H9 (cell line): ENCODE results near the gene DNAJB4. TPM values are rescaled to one million over a fixed set of nuclear protein-coding genes. Genes with fewer than 3 reads are reported as not detected.
"Not testable (repeated sequence)": the region's sequence is repeated elsewhere in the genome, so short reads cannot be mapped to it uniquely, and the experiment has no call there.

Experiments used
- DNase-seq: peaks from one replicate; pipeline ENCODE4 v3.0.0-alpha.2; 2017
- H2AFZ ChIP-seq: one replicate; pipeline ENCODE4 v1.6.1; 2013; ENCODE audit warnings: mild to moderate bottlenecking, low read length, control low read depth, moderate library complexity
- H2AK5ac ChIP-seq: 2 replicates; pipeline ENCODE4 v1.6.1; 2013; ENCODE audit warnings: low read length, control low read depth, mixed read lengths; ENCODE audit not compliant: insufficient read length
- H2BK120ac ChIP-seq: one replicate; pipeline ENCODE4 v1.6.1; 2013; ENCODE audit warnings: low read depth, mild to moderate bottlenecking, low read length, control low read depth, inconsistent platforms; ENCODE audit not compliant: poor library complexity, severe bottlenecking
- H2BK12ac ChIP-seq: 2 replicates; pipeline ENCODE4 v1.6.1; 2013; ENCODE audit warnings: low read length, control low read depth, mixed read lengths, low read depth; ENCODE audit not compliant: insufficient read length
- H2BK15ac ChIP-seq: 2 replicates; pipeline ENCODE4 v1.6.1; 2013; ENCODE audit warnings: low read depth, low read length, control low read depth
- H2BK20ac ChIP-seq: one replicate; pipeline ENCODE4 v1.6.1; 2013; ENCODE audit warnings: low read depth, mild to moderate bottlenecking, low read length, control low read depth, inconsistent platforms; ENCODE audit not compliant: poor library complexity, severe bottlenecking
- H2BK5ac ChIP-seq: 2 replicates; pipeline ENCODE4 v1.6.1; 2013; ENCODE audit warnings: low read length, control low read depth, mixed read lengths; ENCODE audit not compliant: insufficient read length
- H3K14ac ChIP-seq: 2 replicates; pipeline ENCODE4 v1.6.1; 2013; ENCODE audit warnings: low read length, control low read depth; ENCODE audit not compliant: insufficient read depth
- H3K18ac ChIP-seq: 2 replicates; pipeline ENCODE4 v1.6.1; 2013; ENCODE audit warnings: low read depth, mild to moderate bottlenecking, mixed read lengths, low read length, control low read depth; ENCODE audit not compliant: insufficient read length
- H3K23ac ChIP-seq: 2 replicates; pipeline ENCODE4 v1.6.1; 2013; ENCODE audit warnings: low read length, control low read depth, mixed read lengths, low read depth; ENCODE audit not compliant: insufficient read length
- H3K23me2 ChIP-seq: 2 replicates; pipeline ENCODE4 v1.6.1; 2013; ENCODE audit warnings: low read depth, mild to moderate bottlenecking, mixed read lengths, low read length, control low read depth; ENCODE audit not compliant: insufficient read length, poor library complexity, severe bottlenecking
- H3K27ac ChIP-seq: 2 replicates; pipeline ENCODE4 v1.5.1; 2013; ENCODE audit warnings: low read length, control low read depth, mixed read lengths, low read depth; ENCODE audit not compliant: insufficient read length
- H3K27me3 ChIP-seq: 2 replicates; pipeline ENCODE4 v1.6.1; 2013; ENCODE audit warnings: low read length, control low read depth, inconsistent platforms; ENCODE audit not compliant: insufficient read depth
- H3K4ac ChIP-seq: 2 replicates; pipeline ENCODE4 v1.6.1; 2013; ENCODE audit warnings: low read depth, mild to moderate bottlenecking, control low read depth, inconsistent platforms, low read length, moderate library complexity
- H3K4me1 ChIP-seq: 2 replicates; pipeline ENCODE4 v1.6.1; 2013; ENCODE audit warnings: low read length, control low read depth, inconsistent platforms; ENCODE audit not compliant: insufficient read depth
- H3K4me2 ChIP-seq: 2 replicates; pipeline ENCODE4 v1.6.1; 2013; ENCODE audit warnings: low read length, control low read depth, mixed read lengths; ENCODE audit not compliant: insufficient read length, insufficient read depth
- H3K56ac ChIP-seq: 2 replicates; pipeline ENCODE4 v1.6.1; 2013; ENCODE audit warnings: low read depth, mild to moderate bottlenecking, mixed read lengths, low read length, control low read depth; ENCODE audit not compliant: insufficient read length
- H3K79me1 ChIP-seq: 2 replicates; pipeline ENCODE4 v1.6.1; 2013; ENCODE audit warnings: low read depth, mild to moderate bottlenecking, moderate library complexity, low read length, control low read depth, inconsistent platforms; ENCODE audit not compliant: insufficient read depth, poor library complexity, severe bottlenecking
- H3K79me2 ChIP-seq: 2 replicates; pipeline ENCODE4 v1.6.1; 2013; ENCODE audit warnings: low read length, control low read depth, inconsistent platforms; ENCODE audit not compliant: insufficient read depth
- H3K9ac ChIP-seq: 2 replicates; pipeline ENCODE4 v1.6.1; 2013; ENCODE audit warnings: low read length, control low read depth, mixed read lengths; ENCODE audit not compliant: insufficient read length; ENCODE audit errors: extremely low read depth
- H3K9me3 ChIP-seq: one replicate; pipeline ENCODE4 v1.6.1; 2013; ENCODE audit warnings: low read depth, low read length, inconsistent platforms; ENCODE audit not compliant: control insufficient read depth
- H3T11ph ChIP-seq: one replicate; pipeline ENCODE4 v1.6.1; 2013; ENCODE audit warnings: mild to moderate bottlenecking, low read length, control low read depth, inconsistent platforms
- H4K20me1 ChIP-seq: one replicate; pipeline ENCODE4 v1.6.1; 2013; ENCODE audit not compliant: control insufficient read depth, insufficient read length, insufficient read depth
- H4K5ac ChIP-seq: 2 replicates; pipeline ENCODE4 v1.6.1; 2013; ENCODE audit warnings: low read depth, mild to moderate bottlenecking, mixed read lengths, low read length, control low read depth; ENCODE audit not compliant: insufficient read length
- H4K8ac ChIP-seq: replicated peaks from 2 replicates; pipeline ENCODE4 v1.6.1; 2013; ENCODE audit warnings: low read length, control low read depth, mixed read lengths, low read depth; ENCODE audit not compliant: insufficient read length
- H4K91ac ChIP-seq: 2 replicates; pipeline ENCODE4 v1.6.1; 2013; ENCODE audit warnings: low read depth, mild to moderate bottlenecking, moderate library complexity, mixed read lengths, low read length, control low read depth; ENCODE audit not compliant: insufficient read length
- H3K27ac Mint-ChIP-seq, 3 experiments: 2 replicates in 2 of 3; 3 replicates in 1 of 3; pipeline ENCODE4 v1.8.0; 2020 to 2021; ENCODE audit warnings: mixed read lengths in 3 of 3, mild to moderate bottlenecking in 1 of 3, moderate library complexity in 1 of 3
- H3K27me3 Mint-ChIP-seq: 2 replicates; pipeline ENCODE4 v1.8.0; 2021; ENCODE audit warnings: low read depth, mild to moderate bottlenecking, moderate library complexity, mixed read lengths
- H3K36me3 Mint-ChIP-seq, 3 experiments: 2 replicates in 2 of 3; 3 replicates in 1 of 3; pipeline ENCODE4 v1.8.0; 2020 to 2021; ENCODE audit warnings: low read depth in 3 of 3, mixed read lengths in 3 of 3; ENCODE audit not compliant: insufficient read depth in 1 of 3
- H3K4me1 Mint-ChIP-seq, 2 experiments: 2 replicates each; pipeline ENCODE4 v1.8.0; 2020; ENCODE audit warnings: mixed read lengths in 2 of 2
- H3K4me3 Mint-ChIP-seq, 2 experiments: 2 replicates in 1 of 2; 3 replicates in 1 of 2; pipeline ENCODE4 v1.8.0; 2020 to 2021; ENCODE audit warnings: mild to moderate bottlenecking in 2 of 2, mixed read lengths in 2 of 2, moderate library complexity in 1 of 2
- H3K9me3 Mint-ChIP-seq, 2 experiments: 2 replicates in 1 of 2; 3 replicates in 1 of 2; pipeline ENCODE4 v1.8.0; 2020; ENCODE audit warnings: mild to moderate bottlenecking in 2 of 2, mixed read lengths in 2 of 2, moderate library complexity in 1 of 2
- CTCF ChIP-seq: fragments of 200-600 bp; sonication (generic); conservative IDR thresholded peaks from 3 replicates; pipeline ENCODE4 v1.8.0; 2021; ENCODE audit warnings: antibody characterized with exemption, mild to moderate bottlenecking
- WGBS: extraction: QIAGEN DNeasy Blood & Tissue Kit; methylation state at CpG from one replicate; pipeline ENCODE4 v1.1.7; 2013; ENCODE audit warnings: missing lambda C conversion rate, low lambda C conversion rate, mixed read lengths; ENCODE audit not compliant: insufficient read length; ENCODE audit errors: extremely low coverage; 5-methylcytosine and 5-hydroxymethylcytosine counted together
- total RNA-seq: library from RNA; stranded (reverse); gene quantifications from 2 replicates; pipeline ENCODE4 v1.2.1, GENCODE V29; 2021

Gene DNAJB4
- total RNA-seq, 1 experiment from 2014 or later = 8.1 TPM

GRCh38 chr1:77996734-77997133 lies 8.0 kb upstream of the DNAJB4 start:
- H3K36me3 Mint-ChIP-seq = peaks cover 6 to 22% (median 14%) of the 10 kb centered on the region in 3 experiments
- no peaks in the 10 kb centered on the region for H3K23me2 ChIP-seq
- no peak overlapping the region for H3K4ac ChIP-seq

GRCh38 chr1:78000536-78000935 lies 4.2 kb upstream of the DNAJB4 start:
- H3K4me3 Mint-ChIP-seq, H3K9me3 ChIP-seq, H2BK15ac ChIP-seq, H3K27me3 ChIP-seq, H4K8ac ChIP-seq, H4K5ac ChIP-seq, DNase-seq, H2BK5ac ChIP-seq, H3K4me1 ChIP-seq, H4K20me1 ChIP-seq, H3K9me3 Mint-ChIP-seq, H3K4me2 ChIP-seq, H3K18ac ChIP-seq, H3K23me2 ChIP-seq, H3K23ac ChIP-seq, H2AFZ ChIP-seq, H4K91ac ChIP-seq, H3K4ac ChIP-seq, H3K79me2 ChIP-seq, H2BK12ac ChIP-seq, H3K14ac ChIP-seq, H3K27ac ChIP-seq, H2BK120ac ChIP-seq, H3K36me3 Mint-ChIP-seq, H3K27ac Mint-ChIP-seq, H3T11ph ChIP-seq, H2AK5ac ChIP-seq, H3K9ac ChIP-seq, H3K79me1 ChIP-seq, H2BK20ac ChIP-seq, H3K27me3 Mint-ChIP-seq, H3K56ac ChIP-seq: not testable (repeated sequence)
- H3K4me1 Mint-ChIP-seq = peaks cover 18 to 23% of the 10 kb centered on the region in 2 experiments
- WGBS = no CpG with 5 or more reads among the region's 11 CpGs

More at GRCh38 chr1:77996734-77997133, 8.0 kb upstream of the DNAJB4 start:
- H4K91ac ChIP-seq = no peak overlapping the region
- no peaks in the 10 kb centered on the region for H3K27me3 ChIP-seq
- no peak overlapping the region for H3K4me2 ChIP-seq
- no peak overlapping the region for H3K27ac ChIP-seq
- no peaks in the 10 kb centered on the region for H3K4me1 ChIP-seq
- DNase-seq = no peak
- no peak overlapping the region for H2BK5ac ChIP-seq
- no peak overlapping the region for H4K5ac ChIP-seq
- no peak overlapping the region for H2BK15ac ChIP-seq
- no peak overlapping the region for H3K18ac ChIP-seq
- H3K9me3 Mint-ChIP-seq = no peaks in the 10 kb centered on the region
- no peak overlapping the region for H2AK5ac ChIP-seq
- H3K27me3 Mint-ChIP-seq = no peaks in the 10 kb centered on the region
- peaks cover 6% of the 10 kb centered on the region for H3K79me1 ChIP-seq
- H3K27ac Mint-ChIP-seq = no peak overlapping the region; a peak in 1 of 7 replicates
- H3K23ac ChIP-seq = no peak overlapping the region
- H4K20me1 ChIP-seq = no peaks in the 10 kb centered on the region
- H3K4me1 Mint-ChIP-seq = no peaks in the 10 kb centered on the region
- no peak overlapping the region for H4K8ac ChIP-seq
- no peak overlapping the region for H3K4me3 Mint-ChIP-seq
- no CpG with 5 or more reads among the region's 5 CpGs for WGBS
- H3K14ac ChIP-seq = no peak overlapping the region
- H2BK20ac ChIP-seq = no peak overlapping the region
- H3K9me3 ChIP-seq = no peaks in the 10 kb centered on the region
- H2AFZ ChIP-seq = no peak overlapping the region
- H3K56ac ChIP-seq = no peak overlapping the region
- H3K9ac ChIP-seq = no peak overlapping the region
- H2BK12ac ChIP-seq = no peak overlapping the region
- no peak overlapping the region for H2BK120ac ChIP-seq
- H3T11ph ChIP-seq = no peak overlapping the region
- no peak for TF ChIP-seq CTCF
- H3K79me2 ChIP-seq = no peaks in the 10 kb centered on the region
